Keratinocyte (primary cell): Measurements from ENCODE around the gene WBP1. TPM values are rescaled to one million over a fixed set of nuclear protein-coding genes. Genes with fewer than 3 reads are reported as not detected.
A peak's percentile ranks its signal among the peaks of the same experiment; 100 is the strongest.

Source experiments
- DNase-seq: peaks from one replicate; pipeline ENCODE4 v3.0.0-alpha.2; 2011; ENCODE audit warnings: low read depth, missing footprints, low spot score
- FAIRE-seq: peaks from 2 replicates; lab custom pipeline; 2011; peaks lifted over from hg19 to GRCh38; lab: Jason Lieb, UNC
- H2AFZ ChIP-seq: 2 replicates; pipeline ENCODE4 v1.6.0; 2012; ENCODE audit warnings: low read length, control low read depth, inconsistent platforms; ENCODE audit not compliant: control insufficient read depth
- H3K27ac ChIP-seq: 2 replicates; pipeline ENCODE4 v1.5.1; 2011; ENCODE audit warnings: low read length; ENCODE audit not compliant: control insufficient read depth, insufficient read depth
- H3K27me3 ChIP-seq: 3 replicates; pipeline ENCODE4 v1.6.0; 2011; ENCODE audit warnings: low read length; ENCODE audit not compliant: control insufficient read depth, insufficient read depth; ENCODE audit errors: extremely low read depth
- H3K36me3 ChIP-seq, 2 experiments: 2 replicates in 1 of 2; 3 replicates in 1 of 2; pipeline ENCODE4 v1.5.1; 2011; ENCODE audit warnings: low read length in 2 of 2, mild to moderate bottlenecking in 1 of 2; ENCODE audit not compliant: control insufficient read depth in 2 of 2, insufficient read depth in 2 of 2; ENCODE audit errors: extremely low read depth in 1 of 2
- H3K4me1 ChIP-seq: 3 replicates; pipeline ENCODE4 v1.5.1; 2011; ENCODE audit warnings: low read length; ENCODE audit not compliant: control insufficient read depth, insufficient read depth; ENCODE audit errors: extremely low read depth
- H3K4me2 ChIP-seq: 3 replicates; pipeline ENCODE4 v1.6.0; 2011; ENCODE audit warnings: low read depth, low read length; ENCODE audit not compliant: control insufficient read depth, insufficient read depth; ENCODE audit errors: extremely low read depth
- H3K4me3 ChIP-seq, 3 experiments: fragments of 200-600 bp in 1 of 3; sonication (generic) in 1 of 3; 2 replicates in 2 of 3; 3 replicates in 1 of 3; pipeline ENCODE4 v1.5.1; 2011 to 2016; ENCODE audit warnings: low read length in 3 of 3, mild to moderate bottlenecking in 3 of 3, control low read depth in 2 of 3, inconsistent platforms in 1 of 3, low read depth in 1 of 3, mixed read lengths in 1 of 3, mixed run types in 1 of 3, moderate library complexity in 1 of 3; ENCODE audit not compliant: control insufficient read depth in 2 of 3, insufficient read depth in 2 of 3; ENCODE audit errors: extremely low read depth in 1 of 3
- H3K79me2 ChIP-seq: 2 replicates; pipeline ENCODE4 v1.6.0; 2012; ENCODE audit warnings: low read length; ENCODE audit not compliant: control insufficient read depth, insufficient read depth
- H3K9ac ChIP-seq: 3 replicates; pipeline ENCODE4 v1.6.0; 2011; ENCODE audit warnings: low read length; ENCODE audit not compliant: control insufficient read depth, insufficient read depth; ENCODE audit errors: extremely low read depth
- H3K9me1 ChIP-seq: 3 replicates; pipeline ENCODE4 v1.6.0; 2011; ENCODE audit warnings: low read length; ENCODE audit not compliant: control insufficient read depth, insufficient read depth; ENCODE audit errors: extremely low read depth
- H3K9me3 ChIP-seq: 2 replicates; pipeline ENCODE4 v1.5.1; 2012; ENCODE audit warnings: low read depth, low read length; ENCODE audit not compliant: control insufficient read depth
- H4K20me1 ChIP-seq: 3 replicates; pipeline ENCODE4 v1.6.0; 2011; ENCODE audit warnings: low read length; ENCODE audit not compliant: control insufficient read depth, insufficient read depth; ENCODE audit errors: extremely low read depth
- EZH2 ChIP-seq: IDR thresholded peaks from one replicate; pipeline ENCODE4 v1.6.1; 2012; ENCODE audit warnings: inconsistent platforms, mild to moderate bottlenecking, low read length, moderate library complexity
- dilution Hi-C: fragments of 300-500 bp; cut with MboI; formaldehyde crosslinking; loops from one replicate; pipeline ENCODE4 v1.7.0; 2020; ENCODE audit warnings: low sequenced_read_pairs; ENCODE audit not compliant: extremely low pct_ligation_motif_present
- polyA plus RNA-seq, 5 experiments: library from polyadenylated mRNA; depleted of rRNA in 3 of 5; stranded (reverse) in 3 of 5; stranded (forward) in 1 of 5; unstranded in 1 of 5; fragments of >200 nt; gene quantifications; 1 replicate in 1 of 5; 2 replicates in 3 of 5; 3 replicates in 1 of 5; pipeline versions ENCODE4 v1.2.1 to v1.2.3, GENCODE V29; 2011 to 2012; ENCODE audit warnings: missing spikeins in 2 of 5, low read depth in 1 of 5, low replicate concordance in 1 of 5
- TF ChIP-seq, protein P1 (sequence below), 3 experiments: IDR thresholded peaks in 1 of 3; conservative IDR thresholded peaks in 1 of 3; optimal IDR thresholded peaks in 1 of 3; 2 replicates in 2 of 3; 3 replicates in 1 of 3; pipeline versions ENCODE3 to v1.5.1; 2011; ENCODE audit warnings: low read length in 3 of 3, mild to moderate bottlenecking in 3 of 3, moderate library complexity in 2 of 3, control low read depth in 1 of 3, inconsistent platforms in 1 of 3; ENCODE audit not compliant: insufficient read depth in 2 of 3; ENCODE audit errors: extremely low read depth in 1 of 3

The WBP1 gene
- polyA plus RNA-seq, 1 donor (not counting 4 experiments of a cell fraction or from before 2014, with no cell fraction given) = 75.5 TPM

DNA sequence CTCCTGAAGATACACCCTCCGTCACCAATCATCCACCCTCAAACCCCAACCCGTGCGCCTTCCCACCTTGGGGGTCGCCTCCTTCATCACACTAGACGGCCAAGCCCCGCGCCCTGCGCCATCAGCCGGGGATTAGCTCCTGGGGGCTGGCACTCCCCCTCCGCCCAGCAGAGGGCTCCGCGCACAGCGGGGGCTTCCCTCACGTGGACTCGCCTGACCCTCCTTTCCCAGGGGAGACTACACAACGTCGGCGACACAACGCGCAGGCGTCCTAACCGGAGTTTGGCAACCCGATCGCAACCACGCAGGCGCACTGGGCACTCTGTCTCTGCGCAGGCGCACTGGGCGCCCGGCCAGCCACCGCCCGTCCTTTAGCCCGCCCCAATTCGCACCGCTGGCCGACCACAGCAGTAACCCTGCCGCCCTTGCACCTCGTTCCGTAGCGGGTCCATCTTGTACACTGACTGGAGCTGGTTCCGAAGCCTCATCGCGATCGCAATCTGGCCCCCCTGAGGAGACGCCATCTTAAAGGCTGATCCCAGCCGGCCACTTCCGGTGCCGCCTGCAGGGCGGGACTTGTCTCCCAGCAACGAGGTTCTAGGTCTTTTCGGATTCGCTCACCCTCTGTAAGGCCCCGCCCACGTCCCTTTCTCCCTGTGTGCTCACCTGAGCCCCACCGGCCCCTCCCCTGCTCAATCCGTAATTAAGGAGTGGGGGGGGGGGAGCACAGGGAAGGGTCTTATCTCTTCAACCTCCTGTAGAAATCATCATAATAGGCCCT is 49.1 kb downstream of the WBP1 start, which contains the start of gene PCGF1:
Gene PCGF1 (minus strand): TSS at position 551 of the 781 bp plus-strand sequence. CDS start 27 bp downstream, at position 524.
- peak; percentile 26 for FAIRE-seq
- peaks cover 32% of the 10 kb centered on the region for H3K4me1 ChIP-seq

DNA sequence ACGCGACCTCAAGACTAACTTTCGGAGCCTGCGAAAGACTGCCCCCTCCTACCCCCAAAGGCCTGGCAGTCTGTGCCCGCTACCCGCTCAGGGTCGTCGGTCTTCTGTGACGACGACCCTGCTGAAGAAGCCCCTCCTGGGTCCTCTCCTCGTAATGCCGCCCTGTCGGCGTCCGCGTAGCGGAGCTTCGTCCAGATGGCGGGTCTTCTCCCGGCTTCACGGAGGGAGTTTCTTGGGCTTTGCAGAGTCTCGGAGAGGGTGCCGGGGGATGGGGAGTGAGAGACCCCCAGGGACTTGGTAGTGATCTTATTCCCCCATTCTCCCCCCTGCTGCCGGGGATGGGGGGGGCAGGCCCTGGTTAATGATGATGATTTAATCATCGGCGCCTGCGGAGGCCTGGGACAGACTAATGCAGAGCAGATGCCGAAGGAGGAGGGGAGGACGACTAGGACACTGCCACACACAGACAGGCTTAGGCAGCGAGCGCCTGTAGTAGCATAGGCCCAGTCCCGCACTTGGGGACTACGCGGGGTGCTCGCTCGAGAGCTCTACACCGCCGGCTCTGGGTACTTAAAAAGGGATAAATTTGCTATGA is 49.8 kb downstream of the WBP1 start:
- no peak for DNase-seq
- no peaks in the 10 kb centered on the region for H4K20me1 ChIP-seq
- peaks cover 22% of the 10 kb centered on the region for H3K27me3 ChIP-seq
- peaks cover 9 to 10% of the 10 kb centered on the region in 2 experiments for H3K36me3 ChIP-seq
- H3K4me2 ChIP-seq = peak overlapping the region; percentile 95
- H2AFZ ChIP-seq = peak overlapping the region; percentile 76
- H3K9me1 ChIP-seq = no peaks in the 10 kb centered on the region
- peaks cover 16% of the 10 kb centered on the region for H3K79me2 ChIP-seq
- FAIRE-seq = no peak
- peaks cover 25% of the 10 kb centered on the region for H3K4me1 ChIP-seq
- peak overlapping the region; percentile 99 for H3K9ac ChIP-seq
- peak overlapping the region; percentile 96 for H3K27ac ChIP-seq
- dilution Hi-C loops = no loop called here
- no peak for TF ChIP-seq EZH2
- TF ChIP-seq, protein P1, sequence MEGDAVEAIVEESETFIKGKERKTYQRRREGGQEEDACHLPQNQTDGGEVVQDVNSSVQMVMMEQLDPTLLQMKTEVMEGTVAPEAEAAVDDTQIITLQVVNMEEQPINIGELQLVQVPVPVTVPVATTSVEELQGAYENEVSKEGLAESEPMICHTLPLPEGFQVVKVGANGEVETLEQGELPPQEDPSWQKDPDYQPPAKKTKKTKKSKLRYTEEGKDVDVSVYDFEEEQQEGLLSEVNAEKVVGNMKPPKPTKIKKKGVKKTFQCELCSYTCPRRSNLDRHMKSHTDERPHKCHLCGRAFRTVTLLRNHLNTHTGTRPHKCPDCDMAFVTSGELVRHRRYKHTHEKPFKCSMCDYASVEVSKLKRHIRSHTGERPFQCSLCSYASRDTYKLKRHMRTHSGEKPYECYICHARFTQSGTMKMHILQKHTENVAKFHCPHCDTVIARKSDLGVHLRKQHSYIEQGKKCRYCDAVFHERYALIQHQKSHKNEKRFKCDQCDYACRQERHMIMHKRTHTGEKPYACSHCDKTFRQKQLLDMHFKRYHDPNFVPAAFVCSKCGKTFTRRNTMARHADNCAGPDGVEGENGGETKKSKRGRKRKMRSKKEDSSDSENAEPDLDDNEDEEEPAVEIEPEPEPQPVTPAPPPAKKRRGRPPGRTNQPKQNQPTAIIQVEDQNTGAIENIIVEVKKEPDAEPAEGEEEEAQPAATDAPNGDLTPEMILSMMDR (optimal IDR thresholded peaks at IDR 0.05 in 1 of 3, IDR thresholded peaks at IDR 0.05 in 1 of 3, conservative IDR thresholded peaks at IDR 0.05 in 1 of 3; ENCODE audit: extremely low read depth in 1 of 3, insufficient read depth in 2 of 3, low read length in 3 of 3) = no peak
- H3K9me3 ChIP-seq = no peaks in the 10 kb centered on the region
- H3K4me3 ChIP-seq = peak overlapping the region; percentile 85 to 88 (median 86)

More for the DNA sequence above, 49.1 kb downstream of the WBP1 start, which contains the start of gene PCGF1:
- Histone ChIP-seq H3K4me2 (peak within 1 kb of the TSS; percentile 97), H3K4me3 (peak within 1 kb of the TSS; percentile 85 to 88 (median 86)), H2AFZ (peak within 1 kb of the TSS; percentile 96), H3K27me3 (peaks cover 18% of the 10 kb centered on the region), H3K79me2 (peaks cover 16% of the 10 kb centered on the region), H3K9me1 (no peaks in the 10 kb centered on the region), H3K27ac (peak within 1 kb of the TSS; percentile 96), H4K20me1 (no peaks in the 10 kb centered on the region), H3K36me3 (peaks cover 9 to 10% of the 10 kb centered on the region in 2 experiments), H3K9me3 (no peaks in the 10 kb centered on the region), H3K9ac (peak within 1 kb of the TSS; percentile 99)
- DNase-seq = peak; percentile 96
- no peak for TF ChIP-seq EZH2
- TF ChIP-seq, protein P1 (optimal IDR thresholded peaks at IDR 0.05 in 1 of 3, IDR thresholded peaks at IDR 0.05 in 1 of 3, conservative IDR thresholded peaks at IDR 0.05 in 1 of 3; ENCODE audit: extremely low read depth in 1 of 3, insufficient read depth in 2 of 3, low read length in 3 of 3) = peak in 1 of 3 experiments; percentile 32
- dilution Hi-C loops = no loop called here
